GM12873 (cell line): ENCODE measurements around the gene AEBP2.

ENCODE experiments used
- CTCF ChIP-seq: IDR thresholded peaks from 2 replicates; pipeline ENCODE4 v1.5.1; 2012; ENCODE audit warnings: low read depth, mild to moderate bottlenecking, moderate library complexity, low read length, control low read depth; ENCODE audit not compliant: insufficient read depth; ENCODE audit errors: missing control alignments

The AEBP2 gene

GRCh38 chr12:19402743-19403431, 36.4 kb upstream of the AEBP2 start:
- no peak for TF ChIP-seq CTCF

- no peak for TF ChIP-seq CTCF
Measured at GRCh38 chr12:19404242-19404880, 34.9 kb upstream of the AEBP2 start.

- TF ChIP-seq CTCF: no peak
Measured at GRCh38 chr12:19409376-19409775, 29.9 kb upstream of the AEBP2 start.

- no peak for TF ChIP-seq CTCF
Measured at GRCh38 chr12:19410211-19410610, 29.1 kb upstream of the AEBP2 start.

- no peak for TF ChIP-seq CTCF
Measured at GRCh38 chr12:19410629-19411185, 28.6 kb upstream of the AEBP2 start.

- TF ChIP-seq CTCF: no peak
Measured at GRCh38 chr12:19411234-19412204, 27.8 kb upstream of the AEBP2 start.
